ENCODE results near the gene HES4.

GRCh38 chr1:1026599-1027413 is 26.9 kb upstream of the HES4 start:
- TF ChIP-seq CTCF (conservative IDR thresholded peaks at IDR 0.05; ENCODE audit: low read depth, low read length) = no peak
- TF ChIP-seq EZH2 (IDR thresholded peaks at IDR 0.05; ENCODE audit: borderline replicate concordance, low read depth, low read length, poor library complexity, severe bottlenecking) = no peak

All from A673 (cell line).